CD4-positive, CD25-positive, alpha-beta regulatory T cell (primary cell): ENCODE results near the gene SPEF1. TPM values are rescaled to one million over a fixed set of nuclear protein-coding genes. Genes with fewer than 3 reads are reported as not detected.

Experiments used
- ATAC-seq, 2 donors: fragments of 150-1000 bp; cut with Tn5 transposase; one replicate each; pipeline ENCODE4 v1.10.0; 2021; ENCODE audit warnings: low read depth in 2 of 2, moderate number of reproducible peaks in 2 of 2, moderate library complexity in 1 of 2
- DNase-seq, 3 donors: peaks; one replicate each; pipeline versions ENCODE4 v3.0.0 to v3.0.0-alpha.2; 2012 to 2022; ENCODE audit warnings: mixed read lengths in 1 of 3
- H3K27ac ChIP-seq: one replicate; pipeline ENCODE4 v1.7.0; 2013; ENCODE audit warnings: mild to moderate bottlenecking, low read length; ENCODE audit not compliant: insufficient read depth, poor library complexity, severe bottlenecking
- H3K27me3 ChIP-seq: one replicate; pipeline ENCODE4 v1.7.0; 2013; ENCODE audit warnings: low read length; ENCODE audit not compliant: control insufficient read depth, insufficient read depth
- H3K36me3 ChIP-seq: one replicate; pipeline ENCODE4 v1.7.0; 2013; ENCODE audit warnings: mild to moderate bottlenecking, low read length, moderate library complexity; ENCODE audit not compliant: control insufficient read depth, insufficient read depth
- H3K4me1 ChIP-seq: 2 replicates; pipeline ENCODE4 v1.7.0; 2013; ENCODE audit warnings: mild to moderate bottlenecking, low read length; ENCODE audit not compliant: insufficient read depth, control insufficient read depth, poor library complexity, severe bottlenecking
- H3K4me3 ChIP-seq: one replicate; pipeline ENCODE4 v1.7.0; 2013; ENCODE audit warnings: low read depth, mild to moderate bottlenecking, low read length, moderate library complexity
- H3K9me3 ChIP-seq, 2 experiments: 1 replicate in 1 of 2; 2 replicates in 1 of 2; pipeline ENCODE4 v1.7.0; 2013; ENCODE audit warnings: low read length in 2 of 2, mild to moderate bottlenecking in 1 of 2, moderate library complexity in 1 of 2; ENCODE audit not compliant: control insufficient read depth in 2 of 2
- H3K27ac Mint-ChIP-seq, 3 donors: one replicate each; pipeline ENCODE4 v1.8.0; 2020 to 2022; ENCODE audit warnings: mild to moderate bottlenecking in 3 of 3, mixed read lengths in 3 of 3, moderate library complexity in 2 of 3
- H3K27me3 Mint-ChIP-seq: one replicate; pipeline ENCODE4 v1.8.0; 2022; ENCODE audit warnings: mild to moderate bottlenecking, mixed read lengths
- H3K36me3 Mint-ChIP-seq: one replicate; pipeline ENCODE4 v1.8.0; 2020; ENCODE audit warnings: mixed read lengths
- H3K4me1 Mint-ChIP-seq, 4 donors: one replicate each; pipeline ENCODE4 v1.8.0; 2020 to 2022; ENCODE audit warnings: mixed read lengths in 4 of 4, mild to moderate bottlenecking in 1 of 4
- H3K4me3 Mint-ChIP-seq, 4 donors: one replicate each; pipeline ENCODE4 v1.8.0; 2020 to 2022; ENCODE audit warnings: mild to moderate bottlenecking in 4 of 4, mixed read lengths in 4 of 4, moderate library complexity in 3 of 4
- H3K9me3 Mint-ChIP-seq, 7 donors: one replicate each; pipeline ENCODE4 v1.8.0; 2020 to 2022; ENCODE audit warnings: mixed read lengths in 7 of 7, mild to moderate bottlenecking in 3 of 7, moderate library complexity in 2 of 7
- polyA plus RNA-seq, 4 donors: library from polyadenylated mRNA; unstranded; fragments of 300-500 nt; fragmentation: Illumina TruSeq; gene quantifications; one replicate each; pipeline ENCODE4 v1.2.3, GENCODE V29; 2021
- total RNA-seq: library from RNA; stranded (reverse); gene quantifications from one replicate; pipeline ENCODE4 v1.2.3, GENCODE V29; 2022

The SPEF1 gene
- total and polyA plus RNA-seq, 5 donors from 2014 or later: not detected

GRCh38 chr20:3759316-3759823 lies 21.9 kb downstream of the SPEF1 start:
- H3K27ac Mint-ChIP-seq: peak overlapping the region in 1 of 3 donors; percentile 62

DNA sequence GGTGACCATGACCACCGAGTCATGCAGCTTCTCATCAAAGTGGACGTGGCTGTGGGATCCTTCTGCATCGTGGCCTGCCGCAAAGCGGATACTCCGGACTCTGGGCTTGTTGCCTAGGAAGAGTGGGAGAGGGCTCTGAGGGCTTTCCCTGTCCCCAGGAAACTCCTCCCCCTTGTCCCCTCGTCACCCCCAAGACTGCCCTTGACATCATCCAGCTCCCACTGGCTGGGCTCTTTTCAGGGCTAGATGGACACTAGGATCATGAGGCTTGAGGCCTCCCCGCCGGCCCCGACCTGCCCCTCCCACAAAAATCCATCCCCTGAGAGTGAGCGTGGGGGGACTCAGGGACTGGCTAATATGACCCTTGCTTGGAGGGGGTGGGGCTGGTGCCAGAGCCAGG lies 22.7 kb downstream of the SPEF1 start:
- H3K4me1 ChIP-seq: no peaks in the 10 kb centered on the region
- H3K4me3 ChIP-seq: no peak overlapping the region
- Mint-ChIP-seq H3K36me3 (peaks cover 11% of the 10 kb centered on the region), H3K27ac (no peak overlapping the region), H3K9me3 (peaks cover 0 to 1% (median 0%) of the 10 kb centered on the region in 7 donors), H3K4me1 (peaks cover 0 to 2% (median under 1%) of the 10 kb centered on the region in 4 donors), H3K4me3 (no peak overlapping the region), H3K27me3 (no peaks in the 10 kb centered on the region)
- no peaks in the 10 kb centered on the region for H3K27me3 ChIP-seq
- no peak for ATAC-seq
- H3K27ac ChIP-seq: no peak overlapping the region
- H3K9me3 ChIP-seq: no peaks in the 10 kb centered on the region
- no peak for DNase-seq
- H3K36me3 ChIP-seq: no peaks in the 10 kb centered on the region

More at GRCh38 chr20:3759316-3759823, 21.9 kb downstream of the SPEF1 start:
- Histone ChIP-seq H3K36me3 (no peaks in the 10 kb centered on the region), H3K9me3 (no peaks in the 10 kb centered on the region), H3K4me3 (no peak overlapping the region), H3K4me1 (no peaks in the 10 kb centered on the region), H3K27ac (no peak overlapping the region), H3K27me3 (no peaks in the 10 kb centered on the region)
- DNase-seq: no peak
- Mint-ChIP-seq H3K27me3 (no peaks in the 10 kb centered on the region), H3K4me3 (no peak overlapping the region), H3K36me3 (peaks cover 11% of the 10 kb centered on the region), H3K9me3 (peaks cover 0 to 1% (median 0%) of the 10 kb centered on the region in 7 donors), H3K4me1 (peaks cover 0 to 2% (median under 1%) of the 10 kb centered on the region in 4 donors)
- ATAC-seq: no peak

DNA sequence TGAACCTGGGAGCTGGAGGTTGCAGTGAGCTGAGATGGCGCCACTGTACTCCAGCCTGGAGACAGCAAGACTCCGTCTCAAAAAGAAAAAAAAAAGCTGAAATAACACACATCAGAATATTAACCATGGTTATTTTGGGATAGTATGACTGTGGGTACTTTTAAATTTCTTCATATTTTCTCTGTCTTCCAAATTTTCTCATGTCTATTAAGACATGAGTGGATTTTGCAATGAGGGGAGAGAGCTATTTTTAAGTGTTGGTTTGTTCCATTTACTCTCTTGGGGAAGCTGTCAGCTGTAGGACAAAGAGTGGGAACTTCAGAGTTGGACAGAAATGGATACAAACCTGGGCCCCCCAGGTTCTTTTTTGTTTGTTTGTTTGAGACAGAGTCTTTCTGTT lies 24.0 kb downstream of the SPEF1 start:
- H3K4me3 ChIP-seq: no peak overlapping the region
- ATAC-seq (no peak), DNase-seq (no peak)
- no peaks in the 10 kb centered on the region for H3K36me3 ChIP-seq
- no peaks in the 10 kb centered on the region for H3K27me3 ChIP-seq
- no peak overlapping the region for H3K27ac ChIP-seq
- peaks cover 0 to 13% (median 3%) of the 10 kb centered on the region in 4 donors for H3K4me1 Mint-ChIP-seq
- peaks cover 11% of the 10 kb centered on the region for H3K36me3 Mint-ChIP-seq
- H3K4me3 Mint-ChIP-seq: no peak overlapping the region
- H3K27me3 Mint-ChIP-seq: no peaks in the 10 kb centered on the region
- no peak overlapping the region for H3K27ac Mint-ChIP-seq
- no peaks in the 10 kb centered on the region for H3K9me3 ChIP-seq
- no peaks in the 10 kb centered on the region for H3K4me1 ChIP-seq
- H3K9me3 Mint-ChIP-seq: peaks cover 0 to 1% (median 0%) of the 10 kb centered on the region in 7 donors

DNA sequence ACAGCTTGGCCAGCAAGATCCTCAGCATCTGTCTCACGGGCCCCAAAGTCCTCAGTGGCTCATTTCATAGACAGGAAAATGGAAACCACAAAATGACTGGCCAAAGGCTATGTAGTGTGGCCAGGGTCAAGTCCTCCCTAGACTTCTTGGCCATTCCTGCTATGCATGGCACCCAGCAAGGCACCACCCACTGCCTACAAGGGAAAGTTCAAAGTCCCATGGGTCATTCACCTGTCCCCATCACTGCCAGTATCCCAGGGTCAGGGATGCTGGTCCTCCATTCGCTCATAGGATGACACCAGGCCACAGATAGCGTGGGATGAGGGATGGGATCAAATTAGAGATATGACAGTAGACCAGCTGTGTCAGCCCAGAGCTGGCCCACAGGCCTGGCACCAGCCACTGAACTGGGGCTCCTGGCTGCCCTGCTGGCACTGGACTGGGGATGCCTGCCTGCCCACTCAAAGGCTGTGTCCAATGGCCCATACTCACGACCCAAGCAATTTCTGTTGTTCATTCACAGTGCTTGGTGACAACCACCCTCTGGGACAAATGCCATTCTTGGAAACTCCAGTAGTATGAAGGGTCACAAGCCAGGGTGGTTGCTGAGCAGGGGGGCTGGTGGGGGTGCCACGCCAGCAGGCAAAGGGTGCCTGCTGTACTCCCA lies 25.3 kb downstream of the SPEF1 start:
- H3K4me3 Mint-ChIP-seq: no peak overlapping the region
- H3K9me3 Mint-ChIP-seq: no peaks in the 10 kb centered on the region
- no peak for ATAC-seq
- Histone ChIP-seq H3K4me3 (no peak overlapping the region), H3K36me3 (no peaks in the 10 kb centered on the region), H3K27me3 (no peaks in the 10 kb centered on the region), H3K4me1 (no peaks in the 10 kb centered on the region), H3K9me3 (no peaks in the 10 kb centered on the region), H3K27ac (no peak overlapping the region)
- H3K36me3 Mint-ChIP-seq: peaks cover 11% of the 10 kb centered on the region
- H3K27me3 Mint-ChIP-seq: no peaks in the 10 kb centered on the region
- no peak overlapping the region for H3K27ac Mint-ChIP-seq
- peaks cover 0 to 16% (median 2%) of the 10 kb centered on the region in 4 donors for H3K4me1 Mint-ChIP-seq
- DNase-seq: no peak

DNA sequence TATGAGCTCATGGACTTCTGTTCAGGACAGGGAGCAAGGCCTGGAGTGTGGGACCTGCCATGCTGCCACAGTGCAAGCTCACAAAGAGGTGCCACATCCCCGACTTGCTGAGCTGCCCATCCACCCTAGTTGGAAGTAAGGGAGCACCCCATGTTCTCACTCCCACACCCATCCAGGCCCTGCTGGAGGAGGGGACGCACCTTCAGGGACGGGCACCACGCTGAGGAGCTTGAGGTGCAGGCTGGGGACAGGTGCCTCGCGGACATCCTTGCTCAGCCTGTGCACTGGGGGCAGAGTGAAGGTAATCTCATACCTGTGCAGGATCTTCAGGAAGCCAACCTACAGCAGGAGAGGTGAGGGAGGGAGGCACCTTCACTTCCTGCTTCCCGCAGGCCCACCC lies 26.0 kb downstream of the SPEF1 start:
- H3K36me3 Mint-ChIP-seq: peaks cover 11% of the 10 kb centered on the region
- H3K4me3 Mint-ChIP-seq: no peak overlapping the region
- Histone ChIP-seq H3K36me3 (no peaks in the 10 kb centered on the region), H3K27me3 (no peaks in the 10 kb centered on the region), H3K4me3 (no peak overlapping the region), H3K4me1 (no peaks in the 10 kb centered on the region), H3K9me3 (no peaks in the 10 kb centered on the region), H3K27ac (no peak overlapping the region)
- no peak for ATAC-seq
- H3K27me3 Mint-ChIP-seq: no peaks in the 10 kb centered on the region
- H3K4me1 Mint-ChIP-seq: peaks cover 0 to 16% (median 2%) of the 10 kb centered on the region in 4 donors
- no peak for DNase-seq
- H3K27ac Mint-ChIP-seq: peak overlapping the region in 1 of 3 donors; percentile 79
- H3K9me3 Mint-ChIP-seq: no peaks in the 10 kb centered on the region

DNA sequence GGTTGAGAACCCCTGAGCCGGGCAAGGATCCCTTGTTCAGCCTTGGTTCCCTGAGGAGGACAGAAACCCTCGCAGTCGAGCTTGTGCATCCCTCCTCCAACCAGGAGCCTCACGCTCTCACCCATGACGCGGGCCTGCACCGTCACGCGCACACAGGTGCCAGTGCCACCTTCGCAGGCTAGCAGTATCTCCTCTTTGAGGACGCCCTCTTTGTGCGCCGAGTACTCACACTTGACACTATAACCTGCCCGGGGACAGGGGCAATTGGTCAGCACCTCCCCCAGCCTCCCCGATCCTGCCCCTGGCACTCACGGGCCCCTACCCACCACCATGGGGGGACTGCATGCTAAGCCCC lies 27.0 kb downstream of the SPEF1 start:
- H3K27ac ChIP-seq: no peak overlapping the region
- DNase-seq: no peak
- peak overlapping the region in 1 of 3 donors; percentile 79 for H3K27ac Mint-ChIP-seq
- ATAC-seq: no peak
- H3K4me3 ChIP-seq: no peak overlapping the region
- H3K4me1 Mint-ChIP-seq: peaks cover 0 to 13% (median 2%) of the 10 kb centered on the region in 4 donors
- peaks cover 7% of the 10 kb centered on the region for H3K36me3 Mint-ChIP-seq
- H3K9me3 Mint-ChIP-seq: no peaks in the 10 kb centered on the region
- H3K27me3 Mint-ChIP-seq: no peaks in the 10 kb centered on the region
- H3K27me3 ChIP-seq: no peaks in the 10 kb centered on the region
- no peaks in the 10 kb centered on the region for H3K36me3 ChIP-seq
- no peaks in the 10 kb centered on the region for H3K4me1 ChIP-seq
- no peaks in the 10 kb centered on the region for H3K9me3 ChIP-seq
- no peak overlapping the region for H3K4me3 Mint-ChIP-seq

DNA sequence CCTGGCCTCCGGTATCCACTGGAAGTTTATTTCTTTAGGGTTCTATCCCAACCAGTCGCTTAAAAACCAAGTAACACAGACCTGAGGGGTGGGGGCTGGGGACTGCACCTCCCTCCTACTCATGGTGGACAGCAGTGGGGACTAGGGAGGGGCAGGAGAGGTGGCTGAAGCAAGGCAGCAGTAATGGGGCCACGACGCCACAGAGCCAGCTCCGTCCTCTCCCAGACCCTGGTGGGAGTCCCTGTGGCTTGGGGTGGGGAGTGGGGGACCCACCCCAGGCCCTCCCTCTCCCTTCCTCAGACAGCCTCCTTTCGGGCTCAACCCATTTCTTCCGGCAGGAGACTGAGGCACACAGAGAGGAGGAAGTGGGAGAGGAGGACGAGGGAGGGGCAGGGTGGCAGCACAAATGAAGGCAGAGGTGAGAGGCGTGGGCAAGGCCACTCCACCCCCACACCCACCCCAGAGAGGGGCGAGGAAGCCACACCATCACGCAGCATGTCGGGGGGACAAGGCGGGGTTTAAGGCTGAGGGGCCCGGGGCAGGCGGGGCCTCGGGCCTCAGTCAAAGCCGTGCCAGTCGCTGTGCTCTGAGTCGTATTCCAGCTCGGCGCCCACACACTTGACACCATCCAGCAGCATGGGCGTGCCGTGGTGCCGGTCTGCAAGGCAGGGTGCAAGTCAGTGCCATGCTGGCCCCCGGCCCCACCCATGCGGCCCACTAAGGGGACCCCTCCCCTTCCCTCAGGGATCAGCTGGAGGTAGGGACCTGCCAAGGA lies 27.6 kb downstream of the SPEF1 start:
- H3K4me3 ChIP-seq: no peak overlapping the region
- peaks cover 7% of the 10 kb centered on the region for H3K36me3 Mint-ChIP-seq
- no peaks in the 10 kb centered on the region for H3K4me1 ChIP-seq
- DNase-seq (no peak), ATAC-seq (no peak)
- H3K27me3 ChIP-seq: no peaks in the 10 kb centered on the region
- H3K36me3 ChIP-seq: no peaks in the 10 kb centered on the region
- peaks cover 0 to 13% (median 2%) of the 10 kb centered on the region in 4 donors for H3K4me1 Mint-ChIP-seq
- no peaks in the 10 kb centered on the region for H3K9me3 ChIP-seq
- H3K9me3 Mint-ChIP-seq: no peaks in the 10 kb centered on the region
- H3K27me3 Mint-ChIP-seq: no peaks in the 10 kb centered on the region
- no peak overlapping the region for H3K27ac ChIP-seq
- H3K4me3 Mint-ChIP-seq: no peak overlapping the region
- H3K27ac Mint-ChIP-seq: peak overlapping the region in 1 of 3 donors; percentile 65
